Transverse colon (tissue), 3 donors: Measurements from ENCODE around the gene LRRC8D.

ENCODE experiments used
- POLR2A ChIP-seq: fragments of 450-650 bp; IDR thresholded peaks from one replicate; pipeline ENCODE4 v1.6.1; 2016; ENCODE audit warnings: antibody characterized with exemption, mild to moderate bottlenecking, moderate library complexity
- POLR2AphosphoS5 ChIP-seq, 3 donors: sonication (generic); formaldehyde crosslinking; IDR thresholded peaks; one replicate each; pipeline ENCODE4 v1.6.1; 2016; ENCODE audit warnings: antibody characterized with exemption in 3 of 3

GRCh38 chr1:89873770-89874169 is 52.9 kb downstream of the LRRC8D start:
- no peak for TF ChIP-seq POLR2A
- TF ChIP-seq POLR2AphosphoS5 (IDR thresholded peaks at IDR 0.05): no peak
